GM12891 (cell line): ENCODE data around the gene SAG.

ENCODE experiments used
- POLR2A ChIP-seq: IDR thresholded peaks from 2 replicates; pipeline ENCODE4 v1.6.1; 2011; ENCODE audit warnings: low read depth, low read length, control low read depth
- POLR2AphosphoS5 ChIP-seq: IDR thresholded peaks from 2 replicates; pipeline ENCODE4 v1.6.1; 2011; ENCODE audit warnings: low read depth, low read length, control low read depth
- POU2F2 ChIP-seq: IDR thresholded peaks from 2 replicates; pipeline ENCODE4 v1.6.1; 2011; ENCODE audit warnings: low read depth, mild to moderate bottlenecking, control low read depth, low read length, moderate library complexity
- SPI1 ChIP-seq: IDR thresholded peaks from 2 replicates; pipeline ENCODE4 v1.6.1; 2011; ENCODE audit warnings: low read depth, low read length, control low read depth

- TF ChIP-seq POLR2A: no peak
- TF ChIP-seq SPI1: no peak
- no peak for TF ChIP-seq POLR2AphosphoS5
- no peak for TF ChIP-seq POU2F2
Observed at GRCh38 chr2:233314180-233314925, 6.7 kb downstream of the SAG start.
